HG03095 (cell line): ENCODE data around the gene GNLY.

Experiments used
- ATAC-seq: cut with Tn5 transposase; IDR thresholded peaks from one replicate; pipeline ENCODE4 v1.9.1; 2021; ENCODE audit warnings: moderate library complexity; ENCODE audit not compliant: unreplicated experiment

The GNLY gene

DNA sequence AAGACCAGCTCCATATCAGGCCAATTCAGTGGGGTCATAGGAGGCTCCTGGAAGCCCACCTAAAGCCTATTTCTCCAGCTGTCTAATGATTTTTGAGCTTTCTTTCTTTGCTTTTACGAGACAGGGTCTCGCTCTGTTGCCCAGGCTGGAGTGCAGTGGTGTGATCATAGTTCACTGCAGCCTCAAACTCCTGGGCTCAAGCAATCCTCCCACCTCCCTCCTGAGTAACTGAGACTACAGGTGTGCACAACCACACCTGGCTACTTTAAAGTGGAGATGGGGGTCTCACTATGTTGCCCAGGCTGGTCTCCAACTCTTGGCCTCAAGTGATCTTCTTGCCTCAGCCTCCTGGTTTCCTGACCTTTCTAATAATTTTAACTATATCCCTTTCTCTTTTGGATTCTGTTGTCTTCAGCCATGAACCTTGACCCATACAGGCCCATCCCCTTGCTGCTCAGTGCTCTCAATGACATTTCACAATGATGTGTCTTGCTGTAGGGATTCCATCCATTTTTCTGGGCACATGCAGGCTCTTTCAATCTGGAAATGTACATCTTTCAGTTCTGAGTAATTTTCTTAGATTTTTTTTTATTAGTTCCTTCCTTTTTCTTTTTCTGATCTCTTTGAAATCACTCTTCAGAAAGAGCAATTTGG lies 29.7 kb downstream of the GNLY start:
- ATAC-seq = no peak

DNA sequence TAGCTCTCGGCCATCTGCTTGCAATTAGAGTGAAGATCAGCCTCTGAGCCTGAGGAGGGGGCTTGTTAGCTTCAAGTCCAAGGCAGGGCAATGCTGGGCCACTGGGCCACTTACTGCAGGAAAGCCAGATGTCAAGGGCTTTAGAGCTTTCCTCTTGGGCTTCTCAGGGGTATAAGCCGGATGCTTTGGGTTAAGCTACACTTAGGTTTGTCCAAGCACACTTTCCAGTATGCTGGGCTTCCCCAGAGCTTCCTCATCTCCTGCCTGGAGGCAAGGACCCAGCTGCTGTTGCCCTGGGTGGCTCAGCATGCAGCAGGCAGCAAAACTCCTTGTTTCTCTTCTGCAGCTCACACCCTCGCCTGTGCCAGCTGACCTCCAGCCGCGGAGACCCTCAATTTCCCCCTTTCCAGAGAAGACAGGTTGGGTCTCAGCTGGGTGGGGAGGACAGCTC lies 30.6 kb downstream of the GNLY start:
- ATAC-seq = no peak

DNA sequence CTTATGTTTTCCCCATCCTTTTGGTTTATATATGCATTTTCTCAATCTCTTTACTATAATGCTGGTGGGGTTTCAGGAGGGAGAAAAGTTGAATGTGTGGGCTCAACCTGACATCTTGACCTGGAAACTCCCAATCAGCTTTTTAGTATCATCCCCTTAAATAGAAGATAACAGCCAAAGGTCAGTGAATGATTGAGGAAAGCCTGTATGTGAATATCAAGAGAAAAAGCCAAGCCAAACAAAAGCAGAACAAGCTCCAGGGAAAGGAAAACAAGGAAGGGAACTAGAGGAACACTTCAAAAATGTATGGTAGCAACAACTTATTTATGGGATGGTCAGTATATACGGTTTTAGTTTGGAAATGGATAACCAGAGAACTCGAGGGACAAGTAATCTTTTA lies 31.3 kb downstream of the GNLY start:
- no peak for ATAC-seq

DNA sequence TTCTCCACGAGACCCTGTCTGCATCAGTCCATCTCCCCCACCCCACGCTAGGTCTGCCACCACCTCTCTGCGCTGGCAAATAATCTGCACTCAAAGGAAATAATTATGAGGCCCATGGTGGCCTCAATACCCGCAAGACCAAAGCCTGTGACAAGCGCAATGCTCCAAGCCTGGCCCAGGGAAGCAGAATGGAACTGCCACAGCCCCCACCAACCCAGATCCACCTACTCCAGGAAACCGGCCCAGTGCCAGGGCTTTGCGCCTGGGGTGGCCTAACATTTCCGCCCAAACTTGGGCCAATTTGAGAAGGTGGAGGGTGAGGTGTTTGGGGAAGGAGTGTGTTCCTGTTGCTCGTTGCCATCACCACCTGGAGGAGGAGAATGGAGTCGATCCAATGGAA lies 33.6 kb downstream of the GNLY start:
- no peak for ATAC-seq

DNA sequence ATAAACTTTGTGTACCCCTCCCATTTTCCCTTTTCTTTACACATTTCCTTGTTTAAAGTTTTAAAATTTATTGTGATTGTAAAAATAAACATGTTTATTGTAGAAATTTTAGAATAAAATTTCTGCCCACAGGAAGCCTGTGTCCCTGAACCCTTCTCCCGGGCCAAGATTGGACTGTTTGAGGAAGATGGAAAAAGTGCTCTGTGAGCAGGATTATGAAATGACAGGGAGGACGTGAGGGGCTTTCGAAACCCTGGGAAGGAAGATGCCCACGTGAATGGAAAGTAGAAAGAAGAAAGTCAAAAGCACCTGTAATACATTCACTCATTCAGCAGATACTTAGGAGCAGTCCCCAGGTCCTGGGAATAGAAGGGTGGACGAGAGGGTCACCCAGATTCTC lies 34.2 kb downstream of the GNLY start:
- ATAC-seq = no peak

DNA sequence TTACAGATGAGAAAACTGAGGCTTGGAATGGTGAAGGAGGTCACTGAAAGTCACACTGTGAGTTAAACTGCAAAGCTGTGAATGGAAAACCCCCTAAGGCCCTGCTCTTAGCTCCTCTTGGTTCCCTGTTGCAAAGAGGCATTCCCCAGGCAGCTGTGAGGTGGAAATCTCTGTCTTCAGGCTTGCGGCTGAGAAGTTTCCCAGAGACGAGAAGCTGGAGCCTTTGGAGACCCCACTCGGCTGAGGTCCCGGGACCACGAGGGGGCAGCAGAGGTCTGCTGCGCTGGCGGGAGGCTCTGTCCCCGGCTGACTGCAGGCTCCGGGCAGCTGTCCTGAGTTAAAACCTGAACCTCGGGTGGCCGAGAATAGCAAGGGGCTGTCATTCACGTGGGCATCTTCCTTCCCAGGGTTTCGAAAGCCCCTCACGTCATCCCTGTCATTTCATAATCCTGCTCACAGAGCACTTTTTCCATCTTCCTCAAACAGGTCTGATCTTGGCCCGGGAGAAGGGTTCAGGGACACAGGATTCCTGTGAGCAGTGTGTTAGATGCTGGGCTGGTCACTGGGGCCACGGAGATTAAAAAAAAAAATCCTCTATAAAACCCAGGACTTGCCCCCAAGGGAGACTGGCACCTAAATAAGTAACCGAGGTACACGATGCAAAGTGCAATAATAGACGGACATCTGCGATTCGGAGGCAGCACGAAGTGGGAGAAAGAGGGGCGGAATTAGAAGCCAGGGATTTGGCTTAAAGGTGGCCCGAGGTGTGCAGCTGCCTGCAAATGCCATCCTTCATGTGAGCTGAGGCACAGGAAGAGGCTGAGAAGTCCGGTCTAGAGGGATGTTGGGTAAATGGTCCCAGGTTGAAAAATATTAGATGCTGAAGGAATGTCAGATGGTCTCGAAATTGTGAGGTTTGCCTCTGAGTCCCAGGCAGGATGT lies 35.0 kb downstream of the GNLY start:
- ATAC-seq = no peak

DNA sequence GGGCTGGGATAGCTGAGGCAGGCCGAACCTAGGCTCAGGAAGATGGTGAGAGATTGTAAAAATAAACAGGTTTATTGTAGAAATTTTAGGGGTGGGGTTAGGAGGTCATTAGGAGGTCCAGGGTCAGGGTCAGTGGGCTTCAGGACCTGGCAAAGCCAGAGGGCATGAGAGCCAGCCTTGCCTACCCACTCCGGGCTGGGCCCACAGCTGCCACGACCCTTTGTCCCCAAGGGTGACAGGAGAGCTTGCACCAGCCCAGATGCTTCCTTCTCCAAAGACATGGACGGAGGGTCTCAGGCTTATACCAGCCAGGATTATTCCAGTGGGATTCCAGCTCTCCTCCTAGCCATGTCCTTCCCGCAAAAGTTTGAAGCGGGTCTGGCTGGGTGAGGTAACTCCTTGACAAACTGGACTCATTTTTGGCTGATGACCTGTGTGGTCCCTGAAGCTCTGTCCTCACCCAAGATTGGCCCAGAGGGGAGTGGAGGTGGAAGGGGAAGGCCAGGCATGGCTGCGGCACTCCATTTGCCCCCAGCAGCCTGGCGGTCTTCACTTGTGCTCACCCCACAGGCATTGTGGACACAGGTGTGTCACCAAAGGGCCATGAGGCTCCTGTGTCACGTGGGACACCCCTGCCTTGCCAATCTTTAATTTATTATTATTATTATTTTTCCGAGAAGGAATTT lies 35.8 kb downstream of the GNLY start:
- no peak for ATAC-seq

DNA sequence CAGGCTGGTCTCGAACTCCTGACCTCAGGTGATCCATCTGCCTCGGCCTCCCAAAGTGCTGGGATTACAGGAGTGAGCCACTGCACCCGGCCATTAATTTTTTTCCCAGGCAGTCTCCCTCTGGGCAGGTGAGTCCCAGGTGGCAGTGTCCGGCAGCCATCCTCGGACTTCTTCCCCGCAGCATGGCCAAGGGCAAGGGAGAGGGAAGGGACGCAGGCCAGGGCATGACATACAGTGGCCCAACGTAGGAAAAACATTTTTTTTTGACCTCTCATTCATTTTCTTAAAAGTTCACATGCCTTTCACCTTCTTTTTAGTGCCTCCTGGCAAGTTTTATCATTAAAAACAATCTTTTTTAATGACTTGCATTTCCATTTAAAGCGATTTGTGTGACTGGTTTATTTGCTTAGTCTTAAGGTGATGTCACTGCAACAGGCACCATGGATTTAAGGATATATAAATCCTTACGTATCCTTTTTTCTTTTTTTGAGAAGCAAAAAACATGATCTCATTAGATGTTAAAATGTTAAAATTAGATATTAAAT lies 36.6 kb downstream of the GNLY start:
- ATAC-seq = no peak

DNA sequence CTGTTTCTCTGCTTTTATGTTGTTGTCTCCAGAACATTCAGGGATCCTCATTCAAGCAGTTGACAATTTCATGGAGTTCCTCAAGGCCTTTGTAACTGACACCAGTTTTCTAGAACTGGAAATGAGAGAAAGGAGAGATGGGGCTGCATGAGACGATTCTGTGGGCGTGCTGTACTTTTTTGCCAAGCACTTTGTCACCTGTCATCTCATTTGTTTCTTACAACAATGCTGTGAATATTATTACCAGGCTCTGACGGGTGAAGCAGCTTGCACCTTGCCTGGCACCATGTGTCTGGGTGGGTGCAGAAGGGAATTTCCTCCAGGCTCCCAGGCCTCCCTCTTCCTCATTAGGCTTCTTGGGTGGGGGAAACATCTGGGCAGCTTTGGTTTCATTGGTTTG lies 37.4 kb downstream of the GNLY start:
- no peak for ATAC-seq

DNA sequence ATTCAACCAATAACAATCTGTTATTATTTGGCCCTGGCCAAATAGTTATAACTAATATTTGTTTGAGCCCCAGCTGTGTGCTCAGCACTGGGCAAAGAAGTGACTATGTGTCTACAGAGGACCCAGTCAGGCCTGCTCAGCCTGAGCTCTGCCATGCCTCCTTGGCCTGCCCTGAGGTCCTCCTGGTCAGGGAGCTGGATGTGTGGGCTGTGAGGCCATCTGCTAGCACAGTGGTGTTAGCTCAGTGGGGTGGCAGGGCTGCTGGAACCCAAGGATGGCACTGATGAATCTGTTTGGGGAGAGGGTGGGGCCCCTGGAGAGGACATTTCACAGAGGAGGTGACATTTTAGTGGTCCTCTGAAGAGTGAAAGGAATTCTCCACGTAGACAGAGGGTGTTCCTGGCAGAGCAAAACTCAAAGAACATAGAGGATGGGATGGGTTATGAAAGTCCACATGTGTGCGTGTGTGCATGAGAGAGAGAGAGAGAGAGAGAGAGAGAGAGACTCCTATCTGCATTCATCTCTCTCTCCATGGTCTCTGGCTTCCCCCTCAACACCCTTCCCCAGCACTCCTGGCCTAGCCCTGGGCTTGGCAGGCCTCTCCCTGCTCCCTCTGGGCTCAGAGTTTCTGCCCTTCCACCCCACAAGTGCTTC lies 38.4 kb downstream of the GNLY start:
- no peak for ATAC-seq

DNA sequence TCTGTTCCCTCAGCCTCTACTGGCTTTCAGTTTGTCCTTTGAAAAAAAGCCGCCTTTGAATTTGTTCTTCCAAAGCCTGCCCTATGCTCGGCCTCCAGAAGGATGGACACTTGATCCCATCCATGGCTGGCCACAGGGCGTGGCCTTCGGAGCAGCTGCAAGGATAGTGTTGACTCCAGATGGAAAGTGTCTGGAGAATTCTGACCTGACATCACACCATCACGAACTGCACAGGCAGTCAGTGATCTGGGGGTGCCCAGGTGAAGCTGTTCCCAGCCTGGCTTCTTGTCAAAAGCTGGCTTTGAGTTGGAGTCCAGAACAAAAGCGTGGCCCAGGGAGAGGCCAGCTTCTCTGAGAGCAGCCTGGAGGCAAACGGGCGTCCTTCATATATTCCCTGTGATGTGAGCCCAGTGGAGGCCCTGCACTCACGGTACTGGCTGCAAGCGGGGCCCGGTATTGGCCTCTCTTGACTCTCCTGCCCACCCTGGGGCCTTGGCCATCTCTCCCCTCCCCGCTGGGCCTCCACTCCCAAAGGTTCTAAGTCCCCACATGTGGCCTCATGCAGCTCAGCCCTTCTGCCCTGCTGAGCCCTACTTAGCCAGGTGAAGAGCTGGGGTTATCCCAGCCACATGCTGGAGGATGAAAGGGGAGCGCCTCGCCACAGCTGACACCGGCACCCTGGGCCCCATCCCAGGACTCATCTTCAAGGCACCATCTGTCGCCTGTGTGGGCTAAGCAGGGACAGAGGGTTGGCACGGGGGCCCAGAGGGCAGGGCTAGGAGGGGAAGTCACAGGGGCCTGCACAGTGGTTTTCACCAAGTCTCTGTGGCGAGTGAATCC lies 39.2 kb downstream of the GNLY start:
- ATAC-seq = no peak

DNA sequence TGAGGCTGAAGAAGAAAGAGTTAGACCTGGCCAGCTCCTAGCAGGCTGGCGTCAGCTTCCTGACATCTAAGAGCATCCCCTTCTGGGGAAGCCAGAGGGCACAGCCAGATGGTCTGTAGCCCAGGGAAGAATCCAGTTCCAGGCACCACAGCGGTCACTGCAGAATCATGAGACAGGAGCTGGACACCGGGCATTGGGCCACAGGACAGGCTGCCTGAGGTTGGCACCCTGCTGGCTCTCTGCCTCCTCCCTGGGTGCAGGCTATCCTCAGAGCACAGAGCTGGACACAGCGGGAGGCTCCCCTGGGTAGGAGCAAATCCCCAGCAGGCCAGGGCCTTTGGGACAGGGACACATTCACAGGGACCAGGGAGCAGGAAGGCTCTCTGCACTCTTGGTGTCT lies 39.9 kb downstream of the GNLY start:
- ATAC-seq = no peak

DNA sequence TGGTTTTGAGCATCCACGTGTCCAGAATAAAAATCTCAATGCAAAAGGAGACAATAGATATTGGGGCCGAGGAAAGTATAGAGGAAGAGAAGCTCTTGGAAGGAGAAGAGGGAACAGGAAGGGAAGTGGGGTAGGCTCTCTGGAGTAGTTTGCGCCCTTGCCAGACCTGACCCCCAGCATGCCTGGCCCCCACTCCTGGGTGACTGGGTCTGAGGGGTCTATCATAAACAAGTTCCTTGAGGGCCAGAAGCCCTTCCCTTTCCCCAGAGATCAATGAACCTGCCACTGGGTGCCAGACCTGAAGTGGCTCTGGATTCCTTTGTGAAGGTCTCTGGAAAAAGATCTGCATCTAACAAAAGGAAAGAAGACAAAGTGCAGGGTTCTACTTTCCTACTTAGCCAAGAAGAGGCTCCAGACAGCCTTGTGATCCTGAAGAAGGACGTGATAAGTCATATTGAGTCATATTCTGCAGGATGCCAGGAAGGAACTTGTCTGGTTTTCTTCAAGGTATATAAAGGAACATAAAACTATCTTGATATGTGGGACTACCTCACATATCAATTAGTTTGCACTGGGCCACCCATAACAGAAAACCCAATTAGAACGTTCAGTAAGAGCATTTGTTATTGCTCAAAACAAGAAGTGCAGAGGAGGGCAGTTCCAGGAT lies 40.9 kb downstream of the GNLY start:
- ATAC-seq = no peak

DNA sequence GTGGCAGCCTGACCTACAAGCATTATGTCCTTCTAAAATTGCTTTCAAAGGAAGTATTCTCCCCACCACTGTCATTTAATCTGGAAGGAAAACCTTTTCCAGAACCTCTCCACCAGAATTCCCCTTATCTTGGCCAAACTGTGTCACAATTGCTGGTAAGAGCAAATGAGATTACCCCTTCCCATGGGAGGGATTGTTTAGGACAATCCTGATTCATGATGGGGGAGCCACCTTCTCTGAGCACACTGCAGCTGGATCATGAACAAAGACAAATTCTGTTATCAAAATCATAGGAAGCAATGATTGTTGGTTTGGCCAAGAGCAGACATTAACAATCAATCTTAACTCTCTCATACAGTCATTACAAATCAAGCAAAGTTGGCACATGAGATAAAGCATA lies 41.5 kb downstream of the GNLY start:
- no peak for ATAC-seq

DNA sequence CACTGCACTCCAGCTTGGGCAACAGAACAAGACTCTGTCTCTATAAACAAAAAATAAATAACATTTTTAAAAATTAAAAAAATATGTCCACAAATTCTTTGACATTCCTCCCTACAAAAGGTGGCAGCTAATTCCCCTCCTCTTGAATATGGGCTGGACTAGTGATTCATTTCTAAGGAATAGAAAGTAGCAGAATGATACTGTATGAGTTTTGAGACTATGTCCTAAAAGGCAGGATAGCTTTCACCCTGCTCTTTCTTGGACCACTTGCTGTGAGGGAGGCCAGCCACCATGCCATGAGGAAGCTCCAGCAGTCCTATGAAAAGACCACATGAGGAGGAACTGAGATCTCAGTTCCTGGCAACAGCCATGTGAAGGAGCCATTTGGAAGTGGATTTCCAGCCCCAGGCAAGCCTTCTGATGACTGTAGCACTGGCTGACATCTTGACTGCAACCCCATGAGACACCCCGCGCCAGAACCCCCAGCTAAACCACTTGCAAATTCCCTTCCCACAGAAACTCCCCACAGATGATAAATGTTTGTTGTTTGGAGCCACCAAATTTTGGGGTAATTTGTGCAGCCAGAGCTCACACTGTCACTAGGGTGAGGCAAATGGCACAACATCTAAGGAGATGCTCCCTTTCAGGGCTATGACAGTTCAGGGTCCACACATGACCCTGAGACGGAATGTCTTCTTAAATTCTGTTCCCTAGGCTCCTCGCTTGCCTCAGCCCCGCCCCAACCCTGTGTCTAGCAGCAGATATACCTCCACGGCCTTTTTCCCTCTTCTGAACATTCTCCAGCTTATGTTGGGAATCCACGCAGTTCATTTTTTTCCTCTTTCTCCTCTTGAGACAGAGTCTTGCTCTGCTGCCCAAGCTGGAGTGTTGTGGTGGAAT lies 42.5 kb downstream of the GNLY start:
- no peak for ATAC-seq

DNA sequence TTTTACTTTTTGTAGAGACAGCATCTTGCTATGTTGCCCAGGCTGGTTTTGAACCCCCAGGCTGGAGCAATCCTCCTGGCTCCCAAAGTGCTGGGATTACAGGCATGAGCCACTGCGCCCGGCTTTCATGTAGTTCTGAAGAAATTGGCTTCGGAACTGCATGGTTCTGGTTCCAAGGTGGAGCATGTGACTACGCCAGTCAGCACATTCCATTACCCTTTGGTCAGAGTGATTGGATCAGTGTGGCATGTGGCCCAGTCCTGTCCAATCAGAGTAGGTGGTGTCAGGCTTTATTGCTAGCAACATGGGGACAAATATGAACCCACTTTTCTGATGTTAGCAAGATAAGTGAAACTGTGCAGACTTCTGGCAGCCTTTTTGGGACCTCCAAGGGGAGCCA lies 43.3 kb downstream of the GNLY start:
- no peak for ATAC-seq

DNA sequence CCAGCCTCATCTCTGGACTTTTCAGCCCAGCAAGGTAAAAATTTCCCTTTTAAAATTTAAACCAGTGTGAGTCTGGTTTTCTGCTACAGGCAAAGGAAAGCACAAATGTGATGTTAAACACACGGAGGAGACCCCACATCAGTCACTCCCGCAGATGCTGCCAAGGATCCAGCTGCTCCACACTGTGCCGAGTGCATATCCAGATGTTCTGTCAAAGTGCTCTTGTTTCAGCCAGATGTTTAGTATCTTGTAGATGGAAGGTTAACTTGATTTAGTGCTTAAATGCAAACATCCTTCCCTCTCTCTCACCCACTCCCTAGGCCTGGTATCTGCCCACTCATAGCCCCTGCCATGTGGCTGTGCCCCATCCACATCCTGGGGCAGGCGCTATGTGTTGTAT lies 43.8 kb downstream of the GNLY start:
- no peak for ATAC-seq

DNA sequence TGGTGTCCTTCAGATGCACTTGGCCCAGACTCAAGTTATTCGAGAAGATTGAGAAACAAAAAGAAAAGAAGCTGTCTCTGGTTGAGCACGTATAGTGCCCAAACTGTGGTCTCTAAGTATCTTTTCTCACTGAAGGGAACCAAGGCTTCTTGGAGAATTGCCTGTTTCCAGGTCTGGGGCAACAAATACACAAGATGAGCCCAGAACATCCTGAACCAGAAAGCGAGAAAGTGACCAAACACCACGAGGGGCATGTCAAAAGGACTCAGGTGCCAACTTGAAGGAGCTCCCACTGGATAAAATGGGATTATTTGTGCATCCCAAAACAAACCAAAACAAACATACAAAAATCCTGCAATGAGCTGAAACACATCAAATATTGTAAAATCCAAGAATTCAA lies 46.0 kb downstream of the GNLY start:
- ATAC-seq = no peak
